AG08395 (cell line): Measurements from ENCODE around the gene HIC2.
"Not testable (repeated sequence)": the region's sequence is repeated elsewhere in the genome, so short reads cannot be mapped to it uniquely, and the experiment has no call there.

Source experiments
- DNase-seq: peaks from one replicate; pipeline ENCODE4 v3.0.0; 2012; ENCODE audit warnings: mixed read lengths, low spot score

The HIC2 gene

DNA sequence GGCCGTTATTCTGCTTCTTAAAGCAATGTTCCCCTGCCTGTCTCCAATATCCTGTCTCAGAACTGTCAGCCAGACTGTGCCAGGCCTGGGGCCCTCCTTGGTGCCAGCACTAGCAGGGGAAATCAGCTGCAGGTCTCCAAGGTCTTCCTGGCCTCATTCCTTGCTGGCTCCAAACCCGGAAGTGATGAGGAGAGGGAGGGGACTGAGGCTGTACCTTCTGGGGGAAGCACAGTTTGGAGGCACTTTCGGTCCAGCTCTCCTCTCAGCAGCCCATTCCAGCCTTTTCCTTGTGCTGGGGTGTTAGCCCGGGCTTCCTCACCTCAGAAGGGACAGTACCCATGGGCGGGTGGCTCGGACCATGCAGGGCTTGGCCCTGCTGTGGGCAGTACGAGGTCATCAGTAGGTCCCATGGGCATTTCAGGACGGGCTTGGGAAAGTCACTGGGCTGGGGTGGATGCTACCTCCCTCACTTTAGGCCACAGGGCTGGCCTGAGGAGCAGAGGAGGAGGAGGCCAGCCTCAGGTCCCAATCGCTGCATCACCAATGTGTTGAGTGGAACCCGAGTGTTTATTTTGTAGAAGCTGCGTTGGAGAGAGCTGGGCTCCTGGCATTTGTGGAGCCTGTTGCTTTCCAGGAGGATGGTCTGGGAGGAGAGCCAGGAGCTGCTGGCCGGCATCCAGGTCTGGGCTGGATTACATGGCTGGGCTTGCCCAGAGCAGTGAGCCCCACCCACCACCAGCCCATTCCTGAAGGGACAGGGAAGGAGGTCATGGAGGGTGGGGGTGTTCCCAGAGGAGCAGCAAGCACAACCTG lies 19.0 kb downstream of the HIC2 start:
- not testable (repeated sequence) for DNase-seq

DNA sequence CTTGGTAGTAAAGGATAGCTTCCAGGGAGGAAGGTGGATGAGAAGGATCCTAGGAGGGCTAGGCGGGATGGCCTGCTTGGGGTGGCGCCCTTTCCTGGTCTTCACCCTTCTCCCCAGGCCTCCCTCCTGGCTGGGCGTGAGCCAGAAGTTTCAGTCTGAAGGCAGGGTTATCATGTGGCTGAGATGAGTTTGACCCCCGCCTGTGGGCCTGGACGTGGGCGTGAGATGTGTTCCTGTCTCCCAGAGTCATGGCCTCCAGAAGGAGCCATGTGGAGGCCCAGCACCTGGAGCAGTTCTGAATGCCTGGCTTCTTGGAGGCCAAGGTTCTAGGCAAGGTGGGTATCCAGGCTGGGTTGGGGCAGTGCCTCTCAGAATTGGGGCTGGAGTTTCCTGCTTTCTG lies 20.8 kb downstream of the HIC2 start:
- not testable (repeated sequence) for DNase-seq

DNA sequence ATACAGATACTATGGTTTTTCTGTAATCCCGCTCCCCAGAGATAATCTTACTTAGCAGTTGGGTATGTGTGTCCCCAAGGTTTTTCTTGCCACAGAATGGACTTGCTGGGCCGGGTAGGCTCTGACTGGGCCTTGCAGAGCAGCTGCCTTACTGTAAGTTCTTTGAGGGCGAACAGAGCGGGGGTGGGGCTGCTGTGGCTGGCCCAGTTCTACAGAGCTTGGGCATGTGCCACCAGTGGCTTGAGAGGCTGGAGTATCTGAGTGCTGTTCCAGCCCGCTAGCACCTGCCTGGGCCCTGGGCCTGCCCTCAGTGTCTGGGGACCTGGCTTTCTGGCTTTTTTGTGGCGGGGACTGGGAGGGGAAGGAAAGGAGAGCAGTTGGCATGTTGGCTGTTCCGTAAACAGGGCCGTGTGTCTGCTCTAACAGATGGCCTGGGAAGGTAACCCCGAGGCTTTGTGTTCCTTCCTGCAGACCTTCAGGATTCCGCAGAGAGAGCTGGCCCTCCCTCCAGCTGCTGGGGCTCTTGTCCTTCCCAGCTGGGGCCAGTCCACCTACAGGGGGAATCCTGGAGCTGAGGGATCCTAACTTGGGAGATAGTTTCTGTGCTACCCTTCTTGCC lies 23.0 kb downstream of the HIC2 start:
- DNase-seq: not testable (repeated sequence)

DNA sequence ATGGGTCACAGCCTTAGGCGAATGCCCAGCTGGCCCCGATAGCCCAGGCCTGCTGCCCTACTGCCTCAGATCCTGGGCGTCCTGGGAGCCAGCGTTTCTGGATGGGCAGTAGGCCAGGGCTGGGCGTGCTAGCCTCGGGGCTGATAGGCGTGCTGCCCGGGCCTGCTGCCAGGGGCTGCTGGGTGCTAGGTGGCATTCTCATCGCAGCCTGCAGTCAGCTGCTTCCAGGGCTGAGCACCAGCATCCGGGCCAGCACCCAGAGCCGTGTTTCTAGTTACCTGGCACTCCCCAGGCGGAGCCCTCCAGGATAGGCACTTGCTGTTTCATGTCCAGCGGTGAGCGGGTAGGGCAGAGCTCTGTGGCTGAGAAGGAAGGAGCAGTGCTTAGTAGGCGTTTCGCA lies 23.5 kb downstream of the HIC2 start:
- not testable (repeated sequence) for DNase-seq

DNA sequence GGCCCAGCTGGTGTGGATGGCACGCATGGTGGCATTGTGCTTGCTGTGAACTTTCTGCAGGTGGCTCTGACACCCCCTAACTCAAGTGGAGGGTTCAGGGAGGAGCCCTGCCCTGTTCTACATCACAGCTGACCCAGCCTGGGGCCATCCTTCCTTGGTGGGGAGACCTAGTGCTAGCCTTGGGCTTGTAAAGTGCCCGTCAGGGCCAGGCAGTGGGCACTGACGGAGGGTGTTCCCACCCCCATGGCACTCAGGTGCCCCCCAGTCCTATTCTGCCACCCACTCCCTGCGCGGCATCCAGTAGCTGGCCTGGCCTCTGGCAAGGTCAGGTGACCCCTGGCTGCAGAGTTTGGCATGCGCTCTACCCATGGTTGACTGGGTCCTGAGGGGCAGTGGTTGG lies 24.0 kb downstream of the HIC2 start:
- not testable (repeated sequence) for DNase-seq

DNA sequence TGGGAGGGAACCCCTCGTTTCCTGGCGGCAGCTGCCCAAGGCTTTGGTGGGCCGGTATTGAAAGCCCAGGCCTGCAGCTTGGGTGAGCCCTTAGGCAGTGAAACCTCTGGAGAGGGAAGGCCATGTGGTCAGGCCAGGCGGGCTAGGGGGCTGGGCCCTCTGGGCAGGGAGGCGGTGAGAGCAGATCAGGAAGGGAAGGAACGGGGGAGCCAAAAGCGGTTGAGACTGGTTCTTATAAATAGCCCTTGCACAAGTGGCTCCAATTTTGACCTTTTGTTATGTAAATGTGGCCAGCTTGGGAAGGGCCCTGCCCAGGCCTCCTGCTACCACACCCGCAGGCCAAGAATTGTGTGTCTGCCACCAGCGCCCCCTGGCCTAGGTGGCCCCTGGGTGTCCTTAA lies 25.0 kb downstream of the HIC2 start:
- not testable (repeated sequence) for DNase-seq

DNA sequence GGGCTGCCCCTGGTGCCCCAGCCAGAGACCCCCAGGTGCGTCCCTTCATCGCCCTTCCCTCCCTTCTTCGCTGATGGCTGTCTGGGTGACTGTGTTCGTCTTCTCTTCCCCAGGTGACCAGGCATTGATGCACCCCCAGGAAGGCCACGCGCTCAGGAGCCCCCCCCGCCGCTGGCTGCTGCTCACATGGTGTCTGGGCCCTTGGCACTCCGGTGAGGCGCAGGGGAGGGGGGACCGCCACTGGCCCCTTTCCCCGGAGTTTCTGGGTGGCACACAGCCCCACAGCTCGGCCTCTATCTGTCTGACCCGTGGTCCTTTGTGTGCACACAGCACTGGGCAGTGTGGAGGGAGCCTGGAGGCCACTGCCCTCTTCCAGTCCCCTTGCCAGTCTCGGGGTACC lies 25.5 kb downstream of the HIC2 start:
- DNase-seq: not testable (repeated sequence)

DNA sequence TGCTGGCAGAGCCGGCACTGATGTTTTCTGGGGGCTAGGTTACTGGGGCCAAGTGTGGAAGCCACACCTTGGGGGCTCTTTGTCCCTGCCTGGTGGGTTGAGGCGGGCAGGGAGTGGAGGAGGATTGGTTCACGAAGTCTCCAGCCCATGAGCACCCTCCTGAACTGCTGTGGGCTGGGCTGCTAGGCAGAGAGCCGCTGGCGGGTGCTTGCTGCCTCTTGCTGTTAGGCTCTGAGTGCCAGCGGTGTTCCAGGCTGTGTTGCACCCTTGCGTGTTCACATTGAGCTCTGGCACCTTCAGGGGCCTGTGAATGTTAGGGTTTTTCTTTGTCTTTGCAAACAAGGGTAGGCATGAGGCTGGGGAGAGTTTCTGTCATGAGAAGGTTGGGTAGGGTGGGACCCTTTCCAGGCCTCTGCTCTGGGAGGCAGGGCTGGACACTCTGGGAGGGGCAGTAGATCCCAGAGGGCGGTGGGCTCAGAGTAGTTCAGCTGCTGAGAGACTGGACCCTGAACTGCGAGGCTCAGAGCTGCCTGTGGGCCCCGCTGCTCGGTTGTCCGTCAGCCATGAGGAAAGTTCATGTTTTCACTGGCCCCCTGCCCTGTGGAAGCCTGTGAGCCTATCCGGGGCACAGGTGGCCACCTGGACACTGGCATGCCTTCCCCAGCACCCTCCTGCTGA lies 26.0 kb downstream of the HIC2 start:
- DNase-seq: no peak

DNA sequence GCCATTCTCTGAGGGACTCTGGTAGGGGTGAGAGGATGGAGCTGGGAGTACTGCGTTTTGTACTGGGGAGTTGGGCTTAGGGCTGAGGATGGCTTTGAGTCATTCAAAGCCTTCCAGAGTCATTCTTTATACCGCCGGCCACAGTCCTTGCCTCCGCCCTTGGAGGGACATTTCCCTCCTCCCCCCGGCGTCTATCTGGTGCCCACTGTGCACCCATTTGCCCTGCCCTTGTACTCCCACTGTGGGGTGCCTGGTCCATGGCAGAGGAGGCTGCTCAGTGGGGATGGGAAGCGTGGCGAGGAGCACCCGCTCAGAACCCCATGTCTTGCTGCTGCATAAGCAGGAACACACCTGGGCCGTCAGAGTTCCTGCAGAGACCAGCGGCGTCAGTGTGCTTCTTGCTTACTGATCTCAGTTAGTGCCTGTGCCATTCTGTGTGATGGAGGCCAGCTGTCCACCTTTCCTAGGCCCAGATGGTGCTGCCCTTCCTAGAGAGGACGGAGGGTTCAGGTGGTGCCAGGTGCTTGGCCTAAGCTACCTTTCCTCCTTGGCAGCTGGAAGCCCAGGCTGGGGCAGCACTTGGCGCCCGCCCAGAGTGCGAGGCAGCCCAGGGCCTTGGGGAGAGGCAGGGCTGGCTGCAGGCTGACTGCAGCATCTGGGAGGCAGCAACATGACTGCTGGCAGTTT lies 26.7 kb downstream of the HIC2 start:
- DNase-seq: no peak

DNA sequence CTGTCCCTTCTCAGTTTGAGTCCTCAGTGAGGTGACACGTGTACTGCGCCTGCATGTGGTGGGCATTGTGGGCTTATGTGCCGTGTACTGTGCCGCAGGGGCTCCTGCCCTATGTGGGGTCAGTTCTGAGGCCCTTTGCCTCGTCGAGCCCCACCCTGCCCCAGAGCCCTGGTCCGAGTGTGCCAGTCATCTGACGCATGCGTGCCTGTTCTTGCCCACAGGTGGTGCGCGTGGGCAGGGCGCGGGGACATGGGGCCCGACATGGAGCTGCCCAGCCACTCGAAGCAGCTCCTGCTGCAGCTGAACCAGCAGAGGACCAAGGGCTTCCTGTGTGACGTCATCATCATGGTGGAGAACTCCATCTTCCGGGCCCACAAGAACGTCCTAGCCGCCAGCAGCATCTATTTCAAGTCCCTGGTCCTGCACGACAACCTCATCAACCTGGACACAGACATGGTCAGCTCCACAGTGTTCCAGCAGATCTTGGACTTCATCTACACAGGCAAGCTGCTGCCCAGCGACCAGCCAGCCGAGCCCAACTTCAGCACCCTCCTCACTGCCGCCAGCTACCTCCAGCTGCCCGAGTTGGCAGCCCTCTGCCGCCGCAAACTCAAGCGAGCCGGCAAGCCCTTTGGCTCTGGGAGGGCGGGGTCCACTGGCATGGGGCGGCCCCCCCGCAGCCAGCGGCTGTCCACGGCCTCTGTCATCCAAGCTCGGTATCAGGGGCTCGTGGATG lies 27.7 kb downstream of the HIC2 start:
- no peak for DNase-seq

DNA sequence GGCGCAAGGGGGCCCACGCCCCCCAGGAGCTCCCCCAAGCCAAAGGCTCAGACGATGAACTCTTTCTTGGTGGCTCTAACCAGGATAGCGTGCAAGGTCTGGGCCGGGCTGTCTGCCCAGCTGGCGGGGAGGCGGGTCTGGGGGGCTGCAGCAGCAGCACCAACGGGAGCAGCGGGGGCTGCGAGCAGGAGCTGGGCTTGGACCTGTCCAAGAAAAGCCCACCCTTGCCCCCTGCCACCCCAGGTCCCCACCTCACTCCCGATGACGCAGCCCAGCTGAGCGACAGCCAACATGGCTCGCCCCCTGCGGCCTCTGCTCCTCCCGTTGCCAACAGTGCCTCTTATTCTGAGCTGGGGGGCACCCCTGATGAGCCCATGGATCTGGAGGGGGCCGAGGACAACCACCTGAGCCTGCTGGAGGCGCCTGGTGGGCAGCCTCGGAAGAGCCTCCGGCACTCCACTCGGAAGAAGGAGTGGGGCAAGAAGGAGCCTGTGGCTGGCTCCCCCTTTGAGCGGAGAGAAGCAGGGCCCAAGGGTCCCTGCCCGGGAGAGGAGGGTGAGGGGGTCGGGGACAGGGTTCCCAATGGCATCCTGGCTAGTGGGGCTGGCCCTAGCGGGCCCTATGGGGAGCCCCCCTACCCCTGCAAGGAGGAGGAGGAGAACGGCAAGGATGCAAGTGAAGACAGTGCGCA lies 28.4 kb downstream of the HIC2 start:
- DNase-seq: no peak

DNA sequence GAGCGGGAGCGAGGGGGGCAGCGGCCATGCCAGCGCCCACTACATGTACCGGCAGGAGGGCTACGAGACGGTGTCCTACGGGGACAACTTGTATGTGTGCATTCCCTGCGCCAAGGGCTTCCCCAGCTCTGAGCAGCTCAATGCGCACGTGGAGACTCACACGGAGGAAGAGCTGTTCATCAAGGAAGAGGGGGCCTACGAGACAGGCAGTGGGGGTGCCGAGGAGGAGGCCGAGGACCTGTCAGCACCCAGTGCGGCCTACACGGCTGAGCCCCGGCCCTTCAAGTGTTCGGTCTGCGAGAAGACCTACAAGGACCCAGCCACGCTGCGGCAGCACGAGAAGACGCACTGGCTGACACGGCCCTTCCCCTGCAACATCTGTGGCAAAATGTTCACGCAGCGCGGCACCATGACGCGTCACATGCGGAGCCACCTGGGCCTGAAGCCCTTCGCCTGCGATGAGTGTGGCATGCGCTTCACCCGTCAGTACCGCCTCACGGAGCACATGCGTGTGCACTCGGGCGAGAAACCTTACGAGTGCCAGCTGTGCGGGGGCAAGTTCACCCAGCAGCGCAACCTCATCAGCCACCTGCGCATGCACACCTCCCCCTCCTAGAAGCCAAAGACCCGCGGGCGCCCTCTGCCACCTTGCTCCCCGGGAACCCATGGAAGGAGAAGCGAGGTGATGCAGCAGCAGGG lies 29.1 kb downstream of the HIC2 start:
- DNase-seq: no peak

DNA sequence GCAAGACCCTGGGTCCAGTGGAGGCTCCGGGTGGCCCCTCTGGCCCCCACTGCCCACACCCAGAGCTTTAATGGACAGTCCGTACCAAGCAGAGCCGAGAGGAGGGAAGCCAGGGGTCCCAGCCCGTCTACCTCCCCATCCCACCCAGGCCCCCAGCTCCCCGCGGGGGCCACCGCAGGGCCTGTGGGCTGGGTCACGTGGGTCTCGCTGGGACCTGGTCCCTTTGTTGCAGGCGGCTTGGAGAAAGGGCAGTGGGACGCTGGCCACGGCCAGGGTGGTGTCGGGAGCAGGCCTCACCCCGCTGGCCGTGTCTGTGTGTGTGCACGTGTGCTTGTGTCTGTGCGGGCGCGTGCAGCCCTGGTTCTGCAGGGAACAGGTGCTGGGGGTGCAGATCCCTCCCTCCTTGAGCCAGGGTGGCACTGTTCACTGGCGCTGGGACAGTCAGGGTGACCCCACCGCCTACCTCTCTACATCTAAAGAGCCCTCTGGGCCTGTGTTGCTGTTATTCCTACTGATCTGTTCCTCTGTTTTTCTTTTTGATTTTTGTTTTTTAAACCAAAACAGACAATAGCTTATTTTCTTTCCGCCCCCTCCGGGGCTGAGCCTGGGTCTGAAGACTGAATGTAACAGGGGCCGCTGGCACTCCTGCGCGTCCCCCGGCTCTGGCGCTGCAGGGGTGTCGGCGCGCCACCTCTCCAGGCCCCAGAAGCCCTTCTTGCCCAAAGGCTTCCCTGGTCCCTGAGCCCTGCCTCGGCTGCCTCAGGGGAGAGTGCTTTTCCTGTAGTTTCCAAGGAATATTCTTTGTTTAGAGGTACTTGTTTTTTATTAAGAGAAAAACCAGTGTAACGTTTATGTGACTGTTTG lies 29.9 kb downstream of the HIC2 start:
- no peak for DNase-seq

DNA sequence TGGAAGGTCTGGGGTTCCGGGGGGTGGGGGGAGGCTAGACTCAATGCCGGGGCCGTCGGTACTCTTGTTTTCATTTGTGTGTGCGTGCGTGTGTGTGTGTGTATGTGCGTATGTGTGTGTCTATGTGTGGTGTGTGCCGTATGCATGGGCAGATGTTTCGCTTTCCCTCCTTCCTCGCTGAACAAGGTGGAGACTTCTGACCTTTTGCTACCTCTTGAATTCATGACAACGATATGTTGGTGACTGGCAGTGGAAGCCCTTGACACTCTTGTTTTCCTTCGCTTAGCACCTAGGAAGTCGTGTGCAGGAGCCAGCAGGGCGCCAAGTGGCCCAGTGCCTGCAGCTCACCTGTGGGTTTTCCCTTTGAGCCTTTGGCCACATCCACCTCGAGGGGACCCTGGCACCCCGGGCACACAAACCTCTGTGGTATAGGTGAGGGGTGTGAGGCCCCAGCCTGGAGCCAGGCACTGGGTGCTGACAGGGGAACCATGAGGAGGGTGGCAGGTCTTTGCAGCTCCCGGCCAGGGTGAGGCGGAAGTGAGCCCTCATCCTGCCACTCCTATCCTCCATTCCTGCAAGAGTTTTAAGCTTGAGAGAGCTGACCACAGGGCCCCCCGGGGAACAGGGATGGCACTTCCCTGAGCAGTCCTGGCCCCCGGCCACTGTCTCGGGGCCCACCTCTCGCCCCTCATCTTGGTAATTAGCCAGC lies 30.7 kb downstream of the HIC2 start:
- DNase-seq: no peak

DNA sequence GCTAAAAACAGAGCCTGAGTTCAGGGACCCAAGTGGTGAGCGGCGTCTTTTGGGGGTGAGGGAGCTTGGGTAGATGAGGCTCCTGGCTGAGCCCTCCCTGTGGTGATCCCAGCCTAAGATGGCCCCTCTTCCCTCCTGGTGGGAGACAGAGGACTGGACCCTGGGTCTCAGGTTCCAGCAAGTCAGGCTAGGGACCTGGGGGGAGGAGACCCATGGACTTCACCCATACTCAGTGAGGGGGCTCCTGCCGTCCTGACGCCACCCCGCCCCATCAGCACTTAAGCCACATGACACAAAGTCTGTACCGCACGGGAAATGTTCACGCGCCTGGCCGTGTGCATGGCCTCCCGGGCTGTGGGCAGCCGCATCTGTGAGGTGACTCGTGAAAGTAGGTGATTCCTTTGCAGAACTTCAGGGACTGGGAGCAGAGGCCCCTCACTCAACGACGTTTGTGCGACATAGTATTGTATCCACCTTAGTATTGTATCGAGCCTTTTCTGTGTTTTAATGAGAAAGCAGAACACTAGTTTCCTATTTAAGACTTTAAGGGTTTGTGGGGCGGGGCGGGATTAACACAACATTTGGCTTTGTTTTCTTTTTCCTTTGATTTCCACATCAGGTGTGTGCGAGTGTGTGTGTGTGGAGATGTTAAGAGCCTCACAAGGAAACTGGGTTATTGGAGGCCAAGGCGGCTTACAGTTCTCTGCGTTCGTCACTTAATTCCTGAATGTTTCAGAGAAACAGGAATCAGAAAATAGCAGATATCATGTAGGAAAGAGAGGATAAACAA lies 31.7 kb downstream of the HIC2 start:
- DNase-seq: no peak

DNA sequence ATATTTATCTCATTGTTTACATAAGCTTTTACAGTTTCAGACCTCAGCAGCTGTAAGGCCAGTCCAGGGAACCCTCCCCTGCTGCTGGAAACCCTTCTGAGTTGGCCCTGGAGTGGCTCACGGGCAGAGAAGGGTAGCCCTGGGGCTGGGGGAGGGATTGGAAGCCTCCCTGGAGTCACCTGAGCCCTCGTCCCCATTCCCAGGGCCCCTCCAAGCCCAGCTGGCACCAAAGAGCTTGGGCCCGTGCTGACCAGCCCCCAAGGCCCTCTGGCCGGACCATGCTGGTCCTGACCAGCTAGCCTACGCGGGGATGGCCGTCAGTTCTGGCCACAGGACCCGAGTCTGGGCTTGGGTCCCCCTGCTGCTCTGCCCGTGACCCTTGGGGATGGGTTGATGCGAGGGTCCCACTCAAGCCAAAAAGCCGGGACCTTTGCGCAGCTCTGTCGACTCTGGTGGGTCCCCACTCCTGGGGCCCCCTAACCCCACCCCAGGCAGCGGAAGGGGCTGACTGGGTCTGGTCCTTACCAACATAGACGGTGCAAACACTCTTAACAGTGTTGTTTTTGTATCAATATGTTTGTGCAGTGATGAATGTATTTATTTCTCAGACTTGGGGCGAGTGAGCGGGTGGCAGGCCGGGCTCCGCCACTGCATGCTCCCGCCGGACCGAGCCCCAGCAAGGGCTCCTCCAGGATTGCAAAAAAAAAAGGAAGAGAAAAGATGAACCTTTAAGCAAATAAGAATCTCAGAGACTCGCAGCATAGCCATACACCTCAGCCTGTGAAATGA lies 32.6 kb downstream of the HIC2 start:
- DNase-seq: no peak

DNA sequence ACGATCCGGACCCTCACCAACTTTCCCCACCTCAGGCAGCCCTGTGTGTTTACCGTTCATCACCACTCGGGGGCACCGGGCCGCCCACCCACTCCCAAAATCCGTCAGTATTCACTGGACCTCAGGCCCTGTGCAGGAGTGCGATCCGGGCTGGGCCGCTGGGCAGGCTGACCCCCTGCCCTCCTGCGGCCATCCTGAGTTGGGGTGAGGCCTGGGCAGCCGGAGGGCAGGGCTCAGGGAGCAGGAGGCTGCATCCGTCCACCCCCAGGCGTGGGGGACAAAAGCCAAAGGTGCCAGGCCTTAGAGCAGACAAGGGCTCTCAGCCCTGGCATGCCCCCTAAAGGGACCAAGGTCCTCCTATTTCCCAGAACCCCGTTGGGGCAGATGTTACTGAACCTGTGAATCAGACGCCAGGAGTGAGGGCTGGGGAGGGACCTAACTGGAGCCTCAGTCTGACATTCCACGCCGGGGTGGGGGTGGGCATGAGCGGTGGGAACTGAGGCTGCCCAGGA lies 33.2 kb downstream of the HIC2 start:
- DNase-seq: no peak
